ENCODE data around the gene KPNA3.
"Not testable (repeated sequence)": the region's sequence is repeated elsewhere in the genome, so short reads cannot be mapped to it uniquely, and the experiment has no call there.

Gene KPNA3

DNA sequence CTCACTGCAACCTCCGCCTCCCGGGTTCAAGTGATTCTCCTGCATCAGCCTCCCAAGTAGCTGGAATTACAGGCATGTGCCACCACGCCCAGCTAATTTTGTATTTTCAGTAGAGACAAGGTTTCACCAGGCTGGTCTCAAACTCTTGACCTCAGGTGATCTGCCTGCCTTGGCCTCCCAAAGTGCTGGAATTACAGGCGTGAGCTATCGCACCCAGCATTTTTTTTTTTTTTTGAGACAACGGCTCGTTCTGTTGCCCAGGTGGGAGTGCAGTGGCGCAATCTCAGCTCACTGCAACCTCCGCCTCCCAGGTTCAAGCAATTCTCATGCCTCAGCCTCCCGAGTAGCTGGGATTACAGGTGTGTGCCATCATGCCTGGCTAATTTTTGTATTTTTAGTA, 10.6 kb upstream of the KPNA3 start:
- not testable (repeated sequence) for DNase-seq

DNA sequence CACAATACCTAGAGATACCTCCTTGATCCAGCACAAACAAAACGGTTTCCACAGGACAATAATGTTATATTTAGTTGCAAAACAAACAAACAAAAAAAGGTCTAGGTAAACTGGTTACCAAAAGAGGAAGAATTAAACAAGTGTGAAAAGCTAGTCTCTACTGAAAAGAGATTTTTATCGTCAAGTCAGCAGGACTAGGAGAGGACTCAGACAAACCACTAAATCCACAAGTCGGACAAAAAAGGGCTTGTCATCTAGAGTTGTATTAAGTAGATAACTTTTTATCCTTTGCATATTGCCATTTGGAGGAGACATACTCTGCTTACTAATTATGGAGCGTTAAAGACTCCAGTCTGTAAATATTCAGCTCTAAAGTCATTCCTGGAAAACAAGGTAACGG, 9.9 kb upstream of the KPNA3 start:
- no peak for DNase-seq

DNA sequence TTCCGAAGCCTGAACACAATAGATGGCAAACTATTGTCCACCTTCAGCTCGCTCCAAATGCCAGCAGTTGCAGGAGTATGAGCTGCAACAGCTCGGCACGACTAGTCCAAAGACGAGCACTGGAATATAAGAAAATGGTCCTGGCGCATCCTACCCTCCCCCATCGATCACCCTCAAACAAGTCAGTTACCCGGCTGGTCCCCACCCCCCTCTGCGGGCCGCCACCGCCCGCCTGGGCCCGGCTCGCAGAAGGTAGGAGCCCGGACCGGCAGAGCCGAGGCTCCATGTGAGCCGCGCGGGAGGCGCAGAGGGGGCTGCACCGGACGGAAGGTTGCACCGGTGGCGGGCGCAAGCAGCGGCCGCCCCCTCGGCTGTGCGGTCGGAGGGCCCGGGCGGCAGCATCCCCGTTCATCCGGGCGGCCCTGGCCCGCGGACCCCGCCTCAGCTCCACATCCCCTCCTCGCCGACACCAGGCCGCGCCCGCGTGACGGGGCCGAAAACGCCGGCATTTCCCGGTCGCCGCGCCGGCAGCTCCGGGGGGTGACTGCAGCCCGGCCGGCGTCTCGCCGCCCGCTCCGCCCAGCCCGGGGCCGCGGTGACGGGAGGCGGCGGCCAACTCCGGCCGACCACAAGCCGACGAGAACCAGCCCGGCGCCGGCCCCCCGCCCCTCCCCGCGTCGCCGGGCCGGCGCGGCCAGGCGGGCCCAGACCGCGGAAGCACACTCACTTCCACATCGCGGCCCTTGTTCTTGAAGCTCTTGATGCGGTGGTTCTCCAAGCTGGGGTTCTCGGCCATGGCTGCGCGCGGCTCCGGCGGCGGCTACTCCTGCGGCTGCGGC, 552 bp downstream of the KPNA3 start:
- peak; percentile 69 to 73 for DNase-seq

DNA sequence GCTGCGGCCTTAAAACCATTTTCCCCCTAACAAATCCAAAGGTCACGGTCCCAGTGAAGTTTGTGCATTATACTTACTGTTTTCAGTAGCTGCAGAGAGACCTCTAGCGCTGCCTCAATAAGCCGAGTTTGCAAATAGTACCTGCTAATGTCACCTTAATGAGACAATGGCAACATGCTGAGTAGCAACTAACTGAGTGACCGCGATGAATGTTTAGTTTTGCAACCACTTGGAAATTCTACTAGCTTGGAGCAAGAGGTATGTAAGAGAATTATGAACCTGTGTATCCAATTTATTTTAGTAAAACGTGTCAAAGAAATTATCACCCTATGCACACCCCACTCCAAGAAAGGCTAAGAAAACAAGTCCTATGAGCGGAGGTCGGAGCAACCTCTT, 1.2 kb downstream of the KPNA3 start:
- DNase-seq: no peak

DNA sequence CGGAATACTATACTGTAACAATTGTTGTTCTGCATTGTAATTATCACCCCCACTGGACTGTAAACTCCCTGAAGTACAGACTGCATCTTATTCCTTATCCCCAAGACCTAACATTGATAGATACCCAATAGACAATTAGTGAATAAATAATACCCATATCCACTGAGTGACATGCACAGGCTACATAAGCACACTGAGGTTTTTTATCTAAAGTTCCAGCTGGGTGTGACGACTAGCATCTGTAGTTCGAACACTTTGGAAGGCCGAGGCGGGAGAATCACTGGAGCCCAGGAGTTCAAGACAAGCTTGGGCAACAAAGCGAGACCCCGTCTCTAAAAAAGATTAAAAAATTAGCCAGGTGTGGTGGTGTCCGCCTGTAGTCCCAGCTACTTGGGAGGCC, 2.5 kb downstream of the KPNA3 start:
- no peak for DNase-seq

DNA sequence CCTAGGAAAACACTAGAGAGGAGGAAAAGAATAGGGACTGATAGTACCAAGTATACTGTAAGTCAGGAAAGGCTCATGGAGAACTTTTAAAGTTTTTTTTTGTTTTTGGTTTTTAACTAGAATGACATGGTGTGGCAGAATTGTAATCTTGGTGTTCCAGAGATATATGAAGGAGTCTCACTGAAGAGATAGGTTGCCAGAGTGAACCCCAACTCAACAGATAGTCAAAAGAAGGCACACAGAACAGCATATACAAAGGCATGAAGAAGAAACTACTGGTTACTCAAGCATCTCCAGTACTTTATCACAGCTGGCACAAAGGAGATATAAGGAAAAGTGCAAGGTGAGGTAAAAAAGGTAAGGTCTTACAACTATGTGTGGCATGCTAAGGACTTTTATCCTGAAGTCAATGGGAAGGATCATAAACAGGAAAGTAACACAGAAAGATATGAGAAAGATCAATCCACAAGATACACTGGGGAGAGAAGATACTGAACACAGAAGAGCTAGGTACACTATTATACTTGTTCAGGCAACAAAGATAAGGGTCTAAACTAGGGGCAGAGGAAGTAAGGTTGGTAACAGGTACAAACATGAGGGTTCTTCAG, 6.0 kb downstream of the KPNA3 start:
- DNase-seq: no peak

DNA sequence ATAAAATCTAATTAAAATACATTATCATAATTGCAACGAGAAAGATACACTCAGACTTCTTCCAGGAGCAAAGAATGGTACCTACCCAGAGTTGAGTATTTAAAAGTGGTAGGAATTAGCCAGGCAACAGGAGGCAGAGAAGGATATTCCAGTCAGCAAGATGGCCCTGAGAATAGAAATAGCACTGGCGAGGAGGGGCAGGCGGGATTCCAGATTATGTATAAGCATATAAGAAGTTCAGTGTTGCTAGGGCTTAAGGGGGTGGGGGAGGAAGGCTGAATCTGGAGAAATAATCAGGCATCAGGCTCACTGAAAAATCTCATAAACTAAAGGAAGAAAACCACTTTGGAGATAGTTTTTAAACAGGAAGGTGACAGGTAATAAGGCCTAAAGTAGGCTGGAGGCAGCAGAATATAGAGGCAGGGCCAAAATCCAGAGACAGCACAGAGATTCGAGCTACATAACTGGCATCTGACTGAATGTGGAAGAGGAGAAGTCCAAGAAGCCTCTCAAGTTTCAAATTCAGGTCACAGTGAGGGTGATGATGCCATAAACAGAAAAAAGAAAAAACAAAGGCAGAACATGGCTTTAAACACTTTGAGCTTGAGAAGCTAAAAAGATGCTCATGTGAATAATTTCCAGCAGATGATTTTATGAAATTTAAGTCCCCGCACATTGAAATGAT, 7.5 kb downstream of the KPNA3 start:
- no peak for DNase-seq

DNA sequence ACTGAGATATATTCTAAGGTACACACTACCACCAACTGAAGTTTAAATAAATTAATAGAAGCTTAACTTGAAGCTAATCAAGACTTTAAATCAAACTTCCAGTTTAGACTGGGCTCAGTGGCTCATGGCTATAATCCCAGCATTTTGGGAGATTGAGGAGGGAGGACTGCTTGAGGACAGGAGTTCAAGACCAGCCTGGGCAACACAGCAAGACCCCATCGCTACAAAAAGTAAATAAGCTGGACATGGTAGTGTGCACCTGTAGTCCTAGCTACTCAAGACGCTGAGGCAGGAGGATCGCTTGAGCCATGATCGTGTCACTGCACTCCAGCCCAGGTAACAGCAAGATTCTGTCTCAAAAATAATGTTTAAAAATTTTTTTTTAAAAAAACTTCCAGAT, 8.6 kb downstream of the KPNA3 start:
- DNase-seq: no peak

DNA sequence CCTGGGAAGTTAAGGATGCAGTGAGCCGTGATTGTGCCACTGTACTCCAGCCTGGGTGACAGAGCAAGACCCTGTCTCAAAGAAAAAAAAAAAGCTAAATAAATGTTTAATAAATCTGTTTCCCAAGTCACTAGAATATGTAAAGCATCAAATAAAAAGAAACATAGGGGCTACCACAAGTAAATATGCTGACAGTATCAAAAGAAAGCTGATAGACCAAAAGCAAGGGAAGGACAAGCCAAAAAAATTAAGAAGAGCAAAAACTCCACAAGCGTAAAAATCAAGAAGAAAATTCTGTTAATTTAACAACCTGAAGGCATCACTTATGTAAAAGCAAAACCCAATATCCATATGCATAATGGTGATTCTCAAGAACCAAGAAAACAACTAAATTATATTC, 9.7 kb downstream of the KPNA3 start:
- no peak for DNase-seq

DNA sequence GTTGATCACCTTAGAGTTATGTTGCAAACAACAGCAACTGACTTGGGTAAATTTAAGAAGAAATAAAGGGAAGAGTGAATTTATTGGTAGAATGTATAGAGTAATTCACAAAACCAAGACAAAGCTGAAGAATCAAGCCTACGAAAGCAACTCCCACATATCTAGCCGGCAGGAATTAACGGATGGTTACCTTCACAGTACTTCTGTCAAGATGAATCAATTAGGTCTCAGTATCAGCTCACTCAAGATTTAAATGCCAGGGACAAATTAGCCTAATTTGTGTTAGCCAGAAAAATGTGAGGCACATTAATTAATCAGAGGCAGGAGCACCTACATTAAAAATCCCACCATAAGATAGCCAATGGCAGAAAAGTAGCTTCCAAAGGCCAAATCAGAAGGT, 10.7 kb downstream of the KPNA3 start:
- no peak for DNase-seq

DNA sequence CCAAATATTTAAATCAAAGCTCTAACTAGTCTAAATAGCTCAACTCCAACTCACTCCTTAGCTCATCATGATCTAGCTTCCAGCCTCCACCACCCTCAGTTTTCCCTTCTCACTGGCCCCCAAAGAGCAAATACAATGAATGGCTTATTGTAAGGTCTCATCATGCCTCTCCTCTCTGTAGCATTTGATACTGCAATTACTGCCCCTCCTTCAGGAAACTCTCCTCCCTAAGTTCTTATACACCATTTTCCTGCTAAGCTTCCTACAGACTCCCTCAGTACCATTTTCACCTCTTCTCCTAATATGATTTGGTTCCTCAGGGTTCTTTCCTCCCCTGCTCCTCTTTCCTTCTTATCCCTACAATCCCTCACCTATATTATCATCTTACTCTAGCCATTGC, 12.8 kb downstream of the KPNA3 start:
- no peak for DNase-seq

DNA sequence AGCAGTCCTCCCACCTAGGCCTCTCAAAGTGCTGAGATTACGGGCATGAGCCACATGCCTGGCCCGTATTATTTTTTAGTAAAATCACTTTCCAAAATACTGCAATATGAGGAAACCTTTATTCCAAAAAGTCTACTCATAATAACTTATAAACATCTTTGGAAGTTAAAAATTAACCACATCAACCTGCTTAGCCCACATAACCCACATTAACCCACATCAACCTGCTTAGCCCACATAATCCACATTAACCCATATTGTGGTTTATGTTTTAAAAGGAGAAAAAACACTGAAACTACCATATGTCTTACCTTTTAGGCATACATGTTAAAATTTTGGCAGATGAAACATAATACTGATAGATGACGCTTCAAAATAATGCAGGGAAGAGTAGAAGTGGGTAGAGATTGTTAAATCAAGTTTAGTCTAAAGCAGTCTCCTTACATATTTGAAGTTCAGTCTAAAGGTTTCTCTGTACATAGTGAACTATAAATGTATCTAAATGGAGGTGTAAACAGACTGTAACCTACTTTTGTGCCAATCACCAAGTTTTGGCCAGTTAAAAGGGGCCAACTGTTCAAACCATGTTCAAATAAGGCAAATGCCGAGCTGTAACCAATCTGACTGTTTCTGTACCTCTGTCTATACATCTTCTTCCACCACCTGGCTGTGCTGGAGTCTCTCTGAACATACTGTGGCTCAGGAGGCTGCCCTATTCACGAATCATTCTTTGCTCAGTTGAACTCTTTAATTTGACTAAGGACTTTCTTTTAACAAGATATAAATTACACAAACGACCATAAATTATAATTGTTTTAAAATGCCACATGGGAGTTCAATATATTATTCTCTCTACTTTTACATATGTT, 14.5 kb downstream of the KPNA3 start:
- DNase-seq: no peak

DNA sequence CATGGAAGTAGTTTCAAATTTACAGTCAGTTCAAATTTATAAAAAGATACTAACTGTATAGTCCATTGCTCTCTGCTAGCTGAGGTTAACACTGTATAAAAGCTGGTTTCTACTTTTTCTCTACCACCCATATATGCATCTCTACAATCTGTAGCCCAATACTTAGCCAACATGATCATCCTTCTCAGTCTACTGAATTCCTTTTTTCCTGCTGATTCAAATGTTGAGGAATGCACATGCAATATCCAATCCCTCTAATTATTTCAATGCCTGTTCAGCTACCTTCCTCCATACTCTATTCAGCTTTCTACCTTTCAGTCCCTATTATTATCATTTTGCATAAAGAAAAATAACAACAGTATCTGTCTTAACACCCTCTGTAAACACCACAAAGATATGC, 15.6 kb downstream of the KPNA3 start:
- DNase-seq: no peak

DNA sequence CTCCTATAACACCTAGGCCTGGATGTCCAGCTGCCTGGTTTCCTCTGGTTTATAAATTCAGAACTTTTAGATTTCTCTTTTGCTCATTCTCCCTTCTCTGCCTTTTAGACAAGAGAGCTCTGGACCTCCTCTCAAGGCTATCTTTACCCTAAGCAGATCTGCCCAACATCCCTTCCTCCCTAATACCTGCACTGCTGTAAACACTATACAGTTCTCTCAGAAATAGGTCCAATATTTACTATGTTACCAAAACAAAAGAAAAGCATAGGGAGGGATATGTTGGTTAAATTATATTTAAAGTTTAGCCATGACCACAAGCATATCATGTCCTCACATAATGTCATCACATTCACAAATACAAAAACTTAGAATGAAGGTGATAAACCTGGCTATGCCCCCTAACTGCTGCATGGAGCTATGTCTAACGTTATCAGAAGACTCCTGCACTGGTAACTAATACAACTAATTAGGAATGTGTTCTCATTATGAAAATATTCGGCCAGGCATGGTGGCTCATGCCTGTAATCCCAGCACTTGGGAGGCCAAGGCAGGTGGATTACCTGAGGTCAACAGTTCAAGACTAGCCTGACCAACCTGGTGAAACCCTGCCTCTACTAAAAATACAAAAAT, 18.0 kb downstream of the KPNA3 start:
- DNase-seq: no peak

DNA sequence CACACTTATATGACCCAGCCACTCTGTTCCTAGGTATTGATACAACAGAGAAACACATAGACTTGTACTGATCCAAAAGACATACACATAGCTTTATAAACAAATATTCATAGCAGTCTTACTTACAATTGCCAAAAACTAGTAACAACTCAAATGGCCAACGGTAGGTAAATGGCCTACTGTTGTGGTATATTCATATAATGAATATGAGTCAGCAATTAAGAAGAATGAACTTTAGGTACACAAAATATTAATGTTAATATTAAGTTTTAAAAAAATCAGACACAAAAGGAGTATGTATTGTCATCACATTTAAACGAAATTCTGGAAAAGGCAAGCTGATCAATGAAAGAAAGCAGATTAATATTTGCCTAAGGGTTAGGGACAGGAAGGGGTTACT, 19.7 kb downstream of the KPNA3 start:
- DNase-seq: no peak

DNA sequence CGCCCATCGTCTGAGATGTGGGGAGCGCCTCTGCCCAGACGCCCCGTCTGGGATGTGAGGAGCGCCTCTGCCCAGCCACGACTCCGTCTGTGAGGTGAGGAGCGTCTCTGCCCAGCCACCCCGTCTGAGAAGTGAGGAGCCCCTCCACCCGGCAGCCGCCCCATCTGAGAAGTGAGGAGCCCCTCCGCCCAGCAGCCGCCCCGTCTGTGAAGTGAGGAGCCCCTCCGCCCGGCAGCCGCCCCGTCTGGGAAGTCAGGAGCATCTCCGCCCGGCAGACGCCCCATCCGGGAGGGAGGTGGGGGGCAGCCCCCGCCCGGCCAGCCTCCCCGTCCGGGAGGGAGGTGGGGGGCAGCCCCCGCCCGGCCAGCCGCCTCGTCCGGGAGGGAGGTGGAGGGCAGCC, 30.7 kb downstream of the KPNA3 start:
- DNase-seq: not testable (repeated sequence)

DNA sequence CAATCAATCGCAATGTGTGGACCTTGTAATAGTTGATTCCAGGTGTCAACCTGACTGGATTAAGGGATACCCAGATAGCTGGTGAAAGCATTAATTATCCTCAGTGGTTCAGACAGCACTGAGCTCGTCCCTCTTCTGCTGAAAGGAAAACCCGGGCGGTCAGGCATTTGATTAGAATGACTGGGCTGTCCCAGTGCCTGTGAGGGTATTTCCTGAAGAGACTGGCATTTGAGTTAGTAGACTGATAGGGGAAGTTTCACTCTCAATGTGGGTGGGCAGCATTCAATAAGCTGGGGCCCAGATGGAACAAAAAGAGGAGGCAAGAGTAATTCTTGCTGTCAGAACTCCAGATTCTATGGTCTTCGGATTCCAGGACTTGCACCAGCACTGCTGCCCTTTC, 31.9 kb downstream of the KPNA3 start:
- no peak for DNase-seq

DNA sequence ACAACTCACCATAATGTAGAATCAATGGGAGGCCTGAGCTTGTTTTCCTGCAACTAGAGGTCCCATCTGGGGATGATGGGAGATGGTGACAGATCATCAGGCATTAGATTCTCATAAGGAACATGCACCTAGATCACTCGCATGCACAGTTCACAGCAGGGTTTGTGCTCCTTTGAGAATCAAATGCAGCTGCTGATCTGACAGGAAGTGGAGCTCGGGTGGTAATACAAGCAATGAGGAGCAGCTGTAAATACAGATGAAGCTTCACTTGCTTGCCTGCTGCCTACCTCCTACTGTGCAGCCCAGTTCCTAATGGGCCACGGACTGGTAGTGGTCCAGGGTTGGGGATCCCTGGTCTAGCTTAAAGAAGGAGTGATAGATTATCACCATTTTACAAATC, 33.0 kb downstream of the KPNA3 start:
- no peak for DNase-seq

DNA sequence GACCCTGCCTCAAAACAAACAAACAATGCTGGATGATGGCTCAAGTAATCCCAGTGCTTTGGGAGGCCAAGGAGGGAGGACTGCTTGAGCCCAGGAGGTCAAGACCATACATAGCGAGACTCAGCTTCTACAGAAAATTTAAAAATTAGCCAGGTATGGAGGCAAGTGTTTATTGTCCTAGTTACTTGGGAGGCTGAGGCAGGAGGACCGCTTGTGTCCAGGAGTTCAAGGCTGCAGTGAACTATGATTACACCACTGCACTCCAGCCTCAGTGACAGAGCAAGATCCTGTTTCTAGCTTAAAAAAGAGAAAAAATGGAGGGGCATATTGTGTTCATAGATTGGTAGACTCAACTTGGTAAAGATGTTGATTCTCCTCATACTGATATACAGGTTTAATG, 36.2 kb downstream of the KPNA3 start:
- no peak for DNase-seq

DNA sequence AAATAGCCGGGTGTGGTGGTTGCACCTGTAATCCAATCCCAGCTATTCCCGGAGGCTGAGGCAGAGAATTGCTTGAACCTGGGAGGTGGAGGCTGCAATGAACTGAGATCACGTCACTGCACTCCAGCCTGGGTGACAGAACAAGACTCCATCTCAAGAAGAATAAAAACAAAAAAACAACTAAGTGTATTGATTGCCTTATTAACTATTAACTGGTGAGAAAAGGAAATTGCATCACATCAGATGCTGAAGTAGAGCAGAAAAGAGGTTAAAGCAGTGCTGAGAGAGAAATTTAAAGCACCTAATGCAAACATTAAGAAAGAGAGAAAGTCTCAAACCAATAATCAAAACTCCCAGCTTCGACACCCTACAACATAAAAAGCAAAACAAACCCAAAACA, 38.3 kb downstream of the KPNA3 start:
- DNase-seq: no peak

DNA sequence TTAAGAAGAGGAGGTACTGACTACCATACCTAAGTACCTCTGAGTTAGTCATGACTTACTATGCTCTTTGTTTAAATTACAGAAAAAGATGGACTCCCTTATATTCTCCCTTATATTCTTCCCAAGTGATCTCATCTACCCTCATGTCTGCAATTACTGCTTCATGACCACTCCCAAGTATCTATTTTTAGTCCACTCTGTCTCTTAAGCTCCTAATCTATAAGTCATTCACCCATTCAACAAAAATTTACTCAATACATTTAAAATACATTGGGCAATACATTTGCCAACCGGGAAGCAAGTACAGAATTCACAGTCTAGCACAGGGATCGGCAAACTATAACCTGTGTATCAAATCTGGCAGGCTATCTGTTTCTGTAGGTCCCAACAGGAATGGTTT, 42.6 kb downstream of the KPNA3 start:
- no peak for DNase-seq

DNA sequence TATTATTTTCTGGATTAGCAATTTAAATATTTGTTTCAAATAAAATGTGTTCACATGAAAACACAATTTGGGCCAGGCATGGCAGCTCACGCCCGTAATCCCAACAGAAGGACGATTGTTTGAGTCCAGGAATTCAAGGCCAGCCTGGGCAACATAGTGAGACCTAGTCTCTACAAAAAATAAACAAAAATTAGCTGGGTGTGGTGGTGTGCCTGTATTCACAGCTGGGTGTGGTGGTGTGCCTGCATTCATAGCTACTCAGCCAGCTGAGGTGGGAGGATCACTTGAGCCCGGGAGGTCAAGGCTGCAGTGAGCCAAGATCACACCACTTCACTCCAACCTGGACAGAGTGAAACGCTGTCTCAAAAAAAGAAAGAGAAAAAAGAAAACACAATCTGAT, 46.4 kb downstream of the KPNA3 start:
- no peak for DNase-seq

DNA sequence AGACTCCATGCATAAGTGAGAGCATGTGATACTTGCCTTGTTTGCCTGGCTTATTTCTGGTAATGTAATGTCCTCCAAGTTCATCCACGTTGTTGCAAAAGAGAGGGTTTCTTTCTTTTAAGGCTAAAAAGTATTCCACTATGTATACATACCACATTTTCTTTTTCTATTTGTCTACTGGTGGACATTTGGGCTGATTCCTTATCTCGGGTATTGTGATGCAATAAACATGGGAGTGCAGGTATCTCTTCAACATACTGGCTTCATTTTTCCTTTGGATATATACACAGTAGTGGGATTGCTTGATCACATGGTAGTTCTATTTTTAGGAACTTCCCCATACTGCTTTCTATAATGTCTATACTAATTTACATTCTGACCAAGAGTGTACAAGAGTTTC, 51.6 kb downstream of the KPNA3 start:
- DNase-seq: no peak
